IPS-11a (cell line): ENCODE measurements around the gene CUX1.
"Not testable (repeated sequence)": the region's sequence is repeated elsewhere in the genome, so short reads cannot be mapped to it uniquely, and the experiment has no call there.

ENCODE experiments used
- H3K4me3 ChIP-seq: one replicate; pipeline ENCODE4 v1.5.1; 2013; ENCODE audit warnings: low read depth, low read length, control low read depth

The CUX1 gene

DNA sequence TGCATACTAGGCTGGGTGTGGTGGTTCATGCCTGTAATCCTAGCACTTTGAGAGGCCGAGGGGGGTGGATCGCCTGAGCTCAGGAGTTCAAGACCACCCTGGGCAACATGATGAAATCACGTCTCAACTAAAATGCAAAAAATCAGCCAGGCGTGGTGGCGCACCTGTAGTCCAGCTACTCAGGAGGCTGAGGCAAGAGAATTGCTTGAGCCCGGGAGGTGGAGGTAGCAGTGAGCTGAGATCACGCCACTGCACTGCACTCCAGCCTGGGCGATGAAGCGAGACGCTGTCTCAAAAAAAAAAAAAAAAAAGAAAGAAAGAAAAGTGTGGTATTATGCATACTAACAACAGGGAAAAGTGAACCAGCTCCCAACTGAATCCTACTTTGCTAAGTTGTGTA lies 19.3 kb upstream of the CUX1 start:
- H3K4me3 ChIP-seq = not testable (repeated sequence)

DNA sequence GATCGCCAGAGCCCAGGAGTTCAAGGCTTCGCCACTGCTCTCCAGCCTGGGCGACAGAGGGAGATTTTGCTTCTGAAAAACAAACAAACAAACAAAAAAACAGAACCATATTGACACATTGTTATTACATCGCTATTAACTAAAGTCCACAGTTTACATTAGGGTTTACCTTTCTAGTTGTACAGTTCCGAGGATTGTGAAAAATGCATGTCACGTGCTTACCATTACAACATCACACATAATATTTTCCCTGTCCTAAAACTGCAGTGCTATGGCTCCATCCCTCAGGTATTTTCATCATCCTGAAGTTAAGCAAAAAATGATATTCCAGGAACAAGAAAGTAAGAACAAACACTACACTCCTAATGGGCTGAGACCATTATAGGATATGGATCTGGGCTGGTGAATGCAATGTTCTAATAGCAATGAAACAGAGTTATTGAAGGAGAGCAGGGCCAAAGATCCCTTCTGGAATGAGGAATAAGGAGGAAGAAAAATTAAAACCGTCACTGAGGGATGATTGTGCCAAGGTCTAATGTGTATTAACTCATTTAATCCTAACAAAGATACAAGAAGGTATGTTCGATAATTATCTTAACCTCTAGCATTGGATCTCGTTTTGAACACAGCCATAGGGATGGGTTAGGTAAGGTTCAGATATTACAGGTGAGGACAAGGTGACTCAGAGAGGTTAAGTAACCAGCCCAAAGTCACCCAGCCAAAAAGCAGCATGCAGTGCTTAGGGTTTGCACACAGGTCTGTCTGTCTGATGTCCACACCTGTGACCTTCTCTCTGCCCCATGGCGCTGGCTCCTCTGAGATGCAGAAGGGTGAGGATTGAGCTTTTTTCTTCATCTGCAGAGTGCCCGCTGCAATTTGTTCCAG lies 14.0 kb upstream of the CUX1 start:
- H3K4me3 ChIP-seq = no peak overlapping the region

GRCh38 chr7:101804088-101804963 lies 13.1 kb upstream of the CUX1 start:
- H3K4me3 ChIP-seq = no peak overlapping the region

GRCh38 chr7:101804967-101805366 lies 12.5 kb upstream of the CUX1 start:
- H3K4me3 ChIP-seq = no peak overlapping the region

- no peak overlapping the region for H3K4me3 ChIP-seq
These were observed 4.8 kb upstream of the CUX1 start for GRCh38 chr7:101812595-101812994.

DNA sequence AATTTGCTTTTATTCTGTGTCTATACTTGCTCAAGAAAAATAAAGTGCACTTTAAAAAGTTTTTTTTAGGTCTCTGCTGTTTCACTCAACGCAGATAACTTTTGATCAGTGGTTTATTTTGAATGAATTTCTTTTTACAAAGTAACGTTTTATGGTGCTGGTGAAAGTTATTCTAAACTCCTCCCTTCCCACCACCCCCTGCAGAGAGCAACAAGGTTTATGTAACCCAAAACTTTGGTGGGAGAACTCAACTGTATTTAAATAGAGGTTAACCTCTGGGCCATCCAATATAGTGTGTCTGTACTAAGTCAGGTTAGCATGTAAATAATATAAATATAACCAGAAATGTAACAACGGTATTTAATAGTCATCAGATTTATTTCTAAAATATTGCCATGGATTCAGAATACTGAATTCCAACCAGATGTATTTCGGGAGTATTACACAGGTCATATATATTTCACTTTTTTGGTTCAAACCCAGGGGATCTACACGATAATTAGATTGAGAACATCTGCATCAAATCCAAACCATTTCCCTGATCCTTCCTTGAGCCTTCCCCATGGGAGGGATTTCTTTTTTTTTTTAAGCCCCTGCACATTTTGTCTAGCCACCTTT lies 3.9 kb upstream of the CUX1 start:
- no peak overlapping the region for H3K4me3 ChIP-seq

- peak overlapping the region; percentile 43 for H3K4me3 ChIP-seq
These were observed 3.1 kb upstream of the CUX1 start for GRCh38 chr7:101814081-101814990.

GRCh38 chr7:101814991-101815825 lies 2.2 kb upstream of the CUX1 start:
- H3K4me3 ChIP-seq = peak overlapping the region; percentile 53

DNA sequence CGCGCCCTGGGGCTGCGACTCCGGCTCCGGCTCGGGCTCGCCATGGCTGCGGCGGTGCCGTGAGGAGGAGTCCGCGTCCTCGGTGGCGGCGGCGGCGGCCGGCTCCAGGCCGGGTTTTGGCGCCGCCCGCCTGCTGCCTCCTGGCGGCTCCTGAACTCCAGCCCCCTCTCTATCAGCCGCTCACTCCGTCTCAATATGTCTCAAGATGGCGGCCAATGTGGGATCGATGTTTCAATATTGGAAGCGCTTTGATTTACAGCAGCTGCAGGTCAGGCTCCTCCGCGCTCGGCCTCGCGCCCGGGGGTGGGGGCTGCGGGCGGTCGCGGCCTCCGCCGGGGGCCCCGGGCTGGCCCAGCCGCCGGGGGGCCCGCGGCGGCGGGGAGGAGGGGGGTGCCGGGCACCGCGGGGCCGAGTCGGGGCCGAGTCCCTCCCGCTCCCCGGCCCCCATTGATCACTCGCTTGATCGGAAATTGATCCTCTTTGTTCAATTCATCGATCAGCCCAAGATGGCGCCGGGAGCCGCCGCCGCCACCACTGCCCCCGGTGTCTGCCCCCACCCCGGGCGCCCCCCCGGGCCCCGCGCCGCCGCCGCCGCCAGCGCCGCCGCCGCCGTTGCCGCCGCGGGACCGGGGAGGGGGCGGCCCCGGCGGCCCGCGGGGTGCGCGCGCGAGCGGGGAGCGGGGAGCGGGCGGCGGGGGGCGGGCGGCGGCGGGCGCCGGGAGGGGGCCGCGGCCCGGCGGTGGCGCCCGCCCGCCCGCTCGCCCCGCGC lies 1.4 kb upstream of the CUX1 start:
- peak overlapping the region; percentile 53 for H3K4me3 ChIP-seq

GRCh38 chr7:101816595-101817470 lies 593 bp upstream of the CUX1 start:
- peak overlapping the region; percentile 60 for H3K4me3 ChIP-seq

GRCh38 chr7:101818287-101819071 lies 1.1 kb downstream of the CUX1 start:
- no peak overlapping the region for H3K4me3 ChIP-seq

GRCh38 chr7:101819183-101819582 lies 1.8 kb downstream of the CUX1 start:
- no peak overlapping the region for H3K4me3 ChIP-seq

DNA sequence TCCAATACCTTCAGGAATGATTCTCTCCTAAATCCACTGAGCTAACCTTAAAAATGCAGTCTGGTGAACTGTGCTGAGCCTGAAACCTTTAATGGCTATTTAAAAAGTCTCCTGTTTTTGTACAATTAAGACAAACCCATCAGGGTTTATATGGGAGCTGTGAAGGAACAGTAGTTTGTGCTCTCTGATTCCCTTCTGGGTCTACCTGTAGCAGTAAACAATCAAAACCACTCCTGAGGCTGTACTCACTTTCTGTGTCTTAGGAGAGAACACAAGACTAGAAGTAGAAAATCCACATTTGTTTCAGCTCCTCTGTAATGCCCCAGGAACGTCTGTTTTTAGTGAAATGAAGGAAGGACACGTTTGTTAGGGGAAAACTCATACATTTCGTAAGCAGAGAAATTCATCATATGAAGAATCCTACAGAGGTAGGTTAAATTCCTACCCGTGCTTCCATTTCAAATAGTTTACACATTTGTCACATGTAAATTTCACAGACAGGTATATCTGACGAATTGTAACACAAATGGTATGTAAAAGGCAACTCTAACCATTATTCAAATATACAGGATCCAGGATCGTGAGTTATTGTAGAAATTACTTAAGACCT lies 2.6 kb downstream of the CUX1 start:
- no peak overlapping the region for H3K4me3 ChIP-seq

DNA sequence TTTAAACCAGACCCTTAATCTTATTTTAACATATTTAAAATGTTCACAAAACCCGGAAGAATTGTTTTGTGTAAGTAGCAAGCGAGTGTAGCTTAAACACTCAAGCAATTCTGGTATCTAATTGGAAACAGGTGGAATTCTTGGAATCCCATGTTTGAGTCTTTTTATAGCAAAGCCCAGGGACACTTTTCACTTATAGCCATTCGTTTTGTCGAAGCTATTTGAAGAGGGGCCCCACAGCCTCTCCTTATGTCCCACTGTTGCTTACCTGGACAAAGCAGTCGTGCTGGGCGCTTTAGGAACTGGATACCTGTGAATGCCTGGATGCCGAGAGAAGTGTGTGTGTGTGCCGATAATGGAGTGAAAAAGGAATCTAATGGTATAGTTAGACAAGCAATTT lies 3.3 kb downstream of the CUX1 start:
- no peak overlapping the region for H3K4me3 ChIP-seq

DNA sequence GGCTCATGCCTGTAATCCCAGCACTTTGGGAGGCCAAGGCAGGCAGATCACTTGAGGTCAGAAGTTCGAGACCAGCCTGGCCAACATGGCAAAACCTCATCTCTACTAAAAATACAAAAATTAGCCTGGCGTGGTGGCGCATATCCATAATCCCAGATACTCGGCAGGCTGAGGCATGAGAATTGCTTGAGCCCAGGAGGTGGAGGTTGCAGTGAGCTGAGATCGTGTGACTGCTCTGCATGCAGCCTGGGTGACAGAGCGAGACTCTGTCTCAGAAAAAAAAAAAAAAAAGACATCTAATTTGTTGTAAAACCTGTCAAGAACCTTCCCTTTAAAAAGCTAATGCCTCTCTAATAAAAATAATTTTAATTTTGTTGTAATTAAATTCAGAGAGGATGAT lies 5.2 kb downstream of the CUX1 start:
- not testable (repeated sequence) for H3K4me3 ChIP-seq

GRCh38 chr7:101823096-101823495 lies 5.7 kb downstream of the CUX1 start:
- no peak overlapping the region for H3K4me3 ChIP-seq

DNA sequence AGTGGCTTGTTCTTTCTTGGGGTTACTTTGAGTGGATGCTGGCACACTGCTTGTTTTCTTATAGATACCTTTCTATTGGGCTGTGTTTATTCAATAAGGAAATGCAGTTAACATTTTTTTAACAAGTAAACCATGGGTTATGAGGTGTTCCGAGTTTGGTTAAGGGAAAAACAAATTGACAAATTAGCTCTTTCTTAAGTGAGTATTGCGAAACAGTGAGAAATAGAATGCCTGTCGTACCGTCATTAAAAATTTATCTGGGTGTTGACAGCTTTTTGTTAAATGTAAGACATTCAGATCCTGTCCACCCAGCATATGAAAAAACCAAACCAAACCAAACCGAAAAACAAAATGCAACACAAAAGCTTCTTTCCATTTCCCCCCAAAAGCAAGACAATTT lies 6.2 kb downstream of the CUX1 start:
- H3K4me3 ChIP-seq = no peak overlapping the region
